ENCODE results near the gene CA10.

DNA sequence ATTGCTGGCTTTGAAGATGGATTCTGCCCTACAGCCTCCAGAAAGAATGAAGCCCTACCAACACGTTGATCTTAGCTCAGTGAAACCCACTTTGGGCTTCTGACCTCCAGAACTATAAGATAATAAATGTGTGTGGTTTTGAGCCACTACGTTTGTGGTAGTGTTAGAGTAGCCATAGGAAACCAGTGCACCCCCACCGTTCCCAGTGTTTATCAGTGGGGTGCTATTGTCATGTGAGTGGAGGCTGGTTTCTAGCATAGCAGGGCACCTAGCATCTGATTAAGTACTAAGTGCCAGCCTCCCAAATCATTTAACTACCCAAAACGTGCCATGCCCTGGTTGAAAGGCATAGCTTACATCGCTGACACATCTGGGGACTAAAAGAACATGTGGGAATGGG lies 474.3 kb downstream of the CA10 start:
- TF ChIP-seq, protein P1, sequence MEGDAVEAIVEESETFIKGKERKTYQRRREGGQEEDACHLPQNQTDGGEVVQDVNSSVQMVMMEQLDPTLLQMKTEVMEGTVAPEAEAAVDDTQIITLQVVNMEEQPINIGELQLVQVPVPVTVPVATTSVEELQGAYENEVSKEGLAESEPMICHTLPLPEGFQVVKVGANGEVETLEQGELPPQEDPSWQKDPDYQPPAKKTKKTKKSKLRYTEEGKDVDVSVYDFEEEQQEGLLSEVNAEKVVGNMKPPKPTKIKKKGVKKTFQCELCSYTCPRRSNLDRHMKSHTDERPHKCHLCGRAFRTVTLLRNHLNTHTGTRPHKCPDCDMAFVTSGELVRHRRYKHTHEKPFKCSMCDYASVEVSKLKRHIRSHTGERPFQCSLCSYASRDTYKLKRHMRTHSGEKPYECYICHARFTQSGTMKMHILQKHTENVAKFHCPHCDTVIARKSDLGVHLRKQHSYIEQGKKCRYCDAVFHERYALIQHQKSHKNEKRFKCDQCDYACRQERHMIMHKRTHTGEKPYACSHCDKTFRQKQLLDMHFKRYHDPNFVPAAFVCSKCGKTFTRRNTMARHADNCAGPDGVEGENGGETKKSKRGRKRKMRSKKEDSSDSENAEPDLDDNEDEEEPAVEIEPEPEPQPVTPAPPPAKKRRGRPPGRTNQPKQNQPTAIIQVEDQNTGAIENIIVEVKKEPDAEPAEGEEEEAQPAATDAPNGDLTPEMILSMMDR (IDR thresholded peaks at IDR 0.05; ENCODE audit: low read length): no peak
- no peak for TF ChIP-seq EZH2 (IDR thresholded peaks at IDR 0.05; ENCODE audit: borderline replicate concordance, low read length)
